Endothelial cell of umbilical vein (primary cell): Measurements from ENCODE around the gene MAN1A1. TPM values are rescaled to one million over a fixed set of nuclear protein-coding genes. Genes with fewer than 3 reads are reported as not detected.

ENCODE experiments used
- BruUV-seq: library from RNA; stranded (reverse); fragments of 400-500 nt; replicated peaks from 2 replicates; lab custom pipeline; 2021; lab: Mats Ljungman, UMichigan
- CTCF ChIA-PET: fragments of 300-600, 350-600 bp; sonication (Branson Sonifier 250); formaldehyde crosslinking; loops from one replicate; lab custom pipeline; 2021; ENCODE audit warnings: antibody characterized with exemption, inconsistent platforms; lab: Charles Lee
- POLR2A ChIA-PET: fragments of 300-600, 350-600 bp; sonication (Branson Sonifier 250); formaldehyde crosslinking; loops from one replicate; lab custom pipeline; 2021; ENCODE audit warnings: antibody characterized with exemption, inconsistent platforms; lab: Charles Lee
- DNase-seq: peaks from one replicate; pipeline ENCODE4 v3.0.0-alpha.2; 2011; ENCODE audit warnings: low read depth, low spot score
- FAIRE-seq: peaks from 2 replicates; lab custom pipeline; 2011; peaks lifted over from hg19 to GRCh38; lab: Jason Lieb, UNC
- H2AFZ ChIP-seq: 2 replicates; pipeline ENCODE4 v1.6.0; 2012; ENCODE audit warnings: low read depth, low read length, control low read depth, inconsistent platforms
- H3K27ac ChIP-seq: 2 replicates; pipeline ENCODE4 v1.5.1; 2011; ENCODE audit warnings: low read depth, mild to moderate bottlenecking, control low read depth, low read length, moderate library complexity; ENCODE audit not compliant: insufficient read depth
- H3K27me3 ChIP-seq, 2 experiments: 2 replicates each; pipeline versions ENCODE4 v1.6.0 to v1.6.1; 2011; ENCODE audit warnings: low read length in 2 of 2, mixed read lengths in 1 of 2; ENCODE audit not compliant: control insufficient read depth in 2 of 2, insufficient read depth in 2 of 2
- H3K36me3 ChIP-seq, 2 experiments: 2 replicates in 1 of 2; 3 replicates in 1 of 2; pipeline ENCODE4 v1.5.1; 2011; ENCODE audit warnings: low read length in 2 of 2, mild to moderate bottlenecking in 1 of 2, moderate library complexity in 1 of 2; ENCODE audit not compliant: control insufficient read depth in 2 of 2, insufficient read depth in 2 of 2; ENCODE audit errors: extremely low read depth in 1 of 2
- H3K4me1 ChIP-seq: 3 replicates; pipeline ENCODE4 v1.5.1; 2011; ENCODE audit warnings: mild to moderate bottlenecking, low read length; ENCODE audit not compliant: control insufficient read depth, insufficient read depth; ENCODE audit errors: extremely low read depth
- H3K4me2 ChIP-seq: 2 replicates; pipeline ENCODE4 v1.6.1; 2011; ENCODE audit warnings: low read length, control low read depth, mixed read lengths; ENCODE audit not compliant: insufficient read depth
- H3K4me3 ChIP-seq, 3 experiments: fragments of 200-600 bp in 1 of 3; sonication (generic), shearing (Covaris generic) in 1 of 3; replicated peaks in 1 of 3; 2 replicates each; pipeline ENCODE4 v1.5.1; 2011 to 2016; ENCODE audit warnings: control low read depth in 3 of 3, low read length in 3 of 3, mild to moderate bottlenecking in 2 of 3, inconsistent platforms in 1 of 3, low read depth in 1 of 3, moderate library complexity in 1 of 3; ENCODE audit not compliant: insufficient read depth in 1 of 3
- H3K79me2 ChIP-seq: 2 replicates; pipeline ENCODE4 v1.6.0; 2012; ENCODE audit warnings: low read length, inconsistent platforms; ENCODE audit not compliant: control insufficient read depth, insufficient read depth
- H3K9ac ChIP-seq: replicated peaks from 2 replicates; pipeline ENCODE3; 2011; ENCODE audit warnings: low read length, control low read depth; ENCODE audit not compliant: insufficient read depth; ENCODE audit errors: extremely low read depth
- H3K9me1 ChIP-seq: replicated peaks from 3 replicates; pipeline ENCODE4 v1.6.0; 2011; ENCODE audit warnings: mild to moderate bottlenecking, low read length; ENCODE audit not compliant: control insufficient read depth, insufficient read depth; ENCODE audit errors: extremely low read depth
- H3K9me3 ChIP-seq: replicated peaks from 2 replicates; pipeline ENCODE4 v1.5.1; 2012; ENCODE audit warnings: low read length, inconsistent platforms; ENCODE audit not compliant: control insufficient read depth, insufficient read depth
- H4K20me1 ChIP-seq: replicated peaks from 2 replicates; pipeline ENCODE3; 2011; ENCODE audit warnings: mild to moderate bottlenecking, low read length; ENCODE audit not compliant: control insufficient read depth, insufficient read depth; ENCODE audit errors: extremely low read depth
- CTCF ChIP-seq, 2 donors: IDR thresholded peaks; 1 replicate in 1 of 2; 2 replicates in 1 of 2; pipeline ENCODE4 v1.5.1; 2011; ENCODE audit warnings: low read length in 2 of 2, mild to moderate bottlenecking in 2 of 2, moderate library complexity in 2 of 2, control low read depth in 1 of 2, inconsistent platforms in 1 of 2, low read depth in 1 of 2; ENCODE audit not compliant: insufficient read depth in 1 of 2; ENCODE audit errors: extremely low read depth in 1 of 2
- EZH2 ChIP-seq: IDR thresholded peaks from 2 replicates; pipeline ENCODE4 v1.6.1; 2012; ENCODE audit warnings: borderline replicate concordance, low read depth, mild to moderate bottlenecking, moderate library complexity, low read length, inconsistent platforms; ENCODE audit not compliant: severe bottlenecking
- FOS ChIP-seq: IDR thresholded peaks from 2 replicates; pipeline ENCODE4 v1.6.1; 2011; ENCODE audit warnings: mild to moderate bottlenecking, low read length, moderate library complexity, borderline replicate concordance; ENCODE audit not compliant: insufficient read depth
- GATA2 ChIP-seq: IDR thresholded peaks from 2 replicates; pipeline ENCODE4 v1.7.0; 2011; ENCODE audit warnings: low read depth, mild to moderate bottlenecking, moderate library complexity, mixed read lengths, low read length; ENCODE audit not compliant: insufficient read length, insufficient read depth
- JUN ChIP-seq: IDR thresholded peaks from 2 replicates; pipeline ENCODE4 v1.6.1; 2011; ENCODE audit warnings: borderline replicate concordance, low read depth; ENCODE audit not compliant: insufficient read length, insufficient read depth
- MYC ChIP-seq: IDR thresholded peaks from one replicate; pipeline ENCODE4 v1.6.1; 2011; ENCODE audit warnings: mild to moderate bottlenecking, low read depth, low read length
- POLR2A ChIP-seq: IDR thresholded peaks from 2 replicates; pipeline ENCODE4 v1.6.1; 2012; ENCODE audit warnings: low read depth, mild to moderate bottlenecking, control low read depth, low read length
- POLR2AphosphoS5 ChIP-seq: IDR thresholded peaks from 2 replicates; pipeline ENCODE4 v1.6.1; 2012; ENCODE audit warnings: low read depth, mild to moderate bottlenecking, control low read depth, low read length, moderate library complexity; ENCODE audit not compliant: insufficient read depth
- dilution Hi-C: fragments of 300-500 bp; cut with MboI; formaldehyde crosslinking; loops from one replicate; pipeline ENCODE4 v1.15.0; 2019; ENCODE audit warnings: low sequenced_read_pairs; ENCODE audit not compliant: extremely low pct_ligation_motif_present
- intact Hi-C: fragments of 100-400 bp; cut with micrococcal nuclease; formaldehyde crosslinking; loops from one replicate; pipeline ENCODE4 v1.10.0; 2022
- polyA plus RNA-seq, 4 experiments: library from polyadenylated mRNA; depleted of rRNA in 3 of 4; stranded (reverse) in 3 of 4; unstranded in 1 of 4; fragments of >200 nt; gene quantifications; 2 replicates each; pipeline versions ENCODE4 v1.2.1 to v1.2.3, GENCODE V29; 2011 to 2012; ENCODE audit warnings: missing spikeins in 1 of 4
- total RNA-seq: library from RNA; stranded (reverse); gene quantifications from 2 replicates; pipeline ENCODE4 v1.2.3, GENCODE V29; 2021
- TF ChIP-seq, protein P1 (sequence below): IDR thresholded peaks from 2 replicates; pipeline ENCODE4 v1.6.1; 2011; ENCODE audit not compliant: insufficient read depth, insufficient read length

The MAN1A1 gene
- total and polyA plus RNA-seq, 2 donors (not counting 3 experiments of a cell fraction or from before 2014, with no cell fraction given): 3.3 to 12.9 TPM

- Histone ChIP-seq H3K36me3 (no peaks in the 10 kb centered on the region), H3K27me3 (no peaks in the 10 kb centered on the region), H3K9me3 (no peaks in the 10 kb centered on the region), H3K9me1 (no peaks in the 10 kb centered on the region), H3K4me2 (no peak overlapping the region), H3K9ac (no peak overlapping the region), H3K27ac (no peak overlapping the region), H3K4me3 (no peak overlapping the region), H3K79me2 (no peaks in the 10 kb centered on the region), H2AFZ (no peak overlapping the region), H3K4me1 (peaks cover 7% of the 10 kb centered on the region), H4K20me1 (no peaks in the 10 kb centered on the region)
- CTCF ChIA-PET: interaction anchor here (1.2 kb wide), 1 partner anchor 21 kb away, joined by 3 read pairs; no protein-coding TSS in a partner anchor
- DNase-seq (no peak), FAIRE-seq (no peak)
- no peak for TF ChIP-seq FOS
- no peak for TF ChIP-seq MYC
- no peak for TF ChIP-seq JUN
- TF ChIP-seq, protein P1, sequence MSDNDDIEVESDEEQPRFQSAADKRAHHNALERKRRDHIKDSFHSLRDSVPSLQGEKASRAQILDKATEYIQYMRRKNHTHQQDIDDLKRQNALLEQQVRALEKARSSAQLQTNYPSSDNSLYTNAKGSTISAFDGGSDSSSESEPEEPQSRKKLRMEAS: no peak
- TF ChIP-seq POLR2AphosphoS5: no peak
- TF ChIP-seq CTCF (IDR thresholded peaks at IDR 0.05; ENCODE audit: extremely low read depth in 1 of 2, insufficient read depth in 1 of 2, low read depth in 1 of 2, low read length in 2 of 2): no peak
- TF ChIP-seq EZH2: no peak
- no peak for TF ChIP-seq POLR2A
- no peak for TF ChIP-seq GATA2
- dilution Hi-C loops (no loop called here), intact Hi-C loops (no loop called here)
- POLR2A ChIA-PET: no interaction called here
- BruUV-seq: no TSS peak
Observed at GRCh38 chr6:119184008-119184648, 165.4 kb downstream of the MAN1A1 start.
